GM12878 (cell line): Measurements from ENCODE around the gene PSMB5. TPM values are rescaled to one million over a fixed set of nuclear protein-coding genes. Genes with fewer than 3 reads are reported as not detected.

Experiments used
- ATAC-seq: fragments of 200-7000 bp; cut with Tn5 transposase; 3 replicates; pipeline ENCODE4 v1.9.1; 2020; ENCODE audit warnings: mild to moderate bottlenecking, moderate library complexity
- BruUV-seq: library from RNA; stranded (reverse); fragments of 400-500 nt; replicated peaks from 2 replicates; lab custom pipeline; 2021; lab: Mats Ljungman, UMichigan
- CTCF ChIA-PET: fragments of 300-600 bp; sonication (Branson Sonifier 250); formaldehyde crosslinking; extraction: SDS; loops from one replicate; lab custom pipeline; 2021; ENCODE audit warnings: inconsistent platforms; lab: Yijun Ruan, JAX
- POLR2A ChIA-PET: fragments of 350-600 bp; formaldehyde crosslinking; extraction: SDS; loops from one replicate; lab custom pipeline; 2021; ENCODE audit warnings: inconsistent platforms; lab: Charles Lee
- RAD21 ChIA-PET: fragments of 300-600 bp; sonication (Branson Sonifier 250); formaldehyde crosslinking; loops from one replicate; lab custom pipeline; 2023; ENCODE audit warnings: antibody characterized with exemption; ENCODE audit not compliant: unreplicated experiment; lab: Charles Lee
- SMC1A ChIA-PET: fragments of 300-600 bp; sonication (Branson Sonifier 250); formaldehyde crosslinking; loops from one replicate; lab custom pipeline; 2023; ENCODE audit not compliant: unreplicated experiment, uncharacterized antibody; lab: Charles Lee
- DNase-seq: peaks from one replicate; pipeline ENCODE4 v3.0.0-alpha.2; 2011; ENCODE audit warnings: low read depth, low spot score
- FAIRE-seq: peaks from 3 replicates; lab custom pipeline; 2011; peaks lifted over from hg19 to GRCh38; lab: Jason Lieb, UNC
- H2AFZ ChIP-seq: 2 replicates; pipeline ENCODE4 v1.6.0; 2011; ENCODE audit warnings: low read depth, low read length, control low read depth; ENCODE audit not compliant: control insufficient read depth
- H3K27ac ChIP-seq: 2 replicates; pipeline ENCODE4 v1.5.1; 2011; ENCODE audit warnings: control low read depth; ENCODE audit not compliant: control insufficient read depth, insufficient read depth
- H3K27me3 ChIP-seq, 2 experiments: replicated peaks in 1 of 2; 2 replicates each; pipeline versions ENCODE4 v1.6.0 to v1.6.1; 2011; ENCODE audit warnings: low read length in 1 of 2; ENCODE audit not compliant: control insufficient read depth in 2 of 2, insufficient read depth in 2 of 2
- H3K36me3 ChIP-seq, 2 experiments: 2 replicates each; pipeline ENCODE4 v1.5.1; 2011; ENCODE audit warnings: low read length in 1 of 2; ENCODE audit not compliant: control insufficient read depth in 2 of 2, insufficient read depth in 2 of 2
- H3K4me1 ChIP-seq: 2 replicates; pipeline ENCODE4 v1.6.1; 2011; ENCODE audit warnings: mild to moderate bottlenecking, low read length, moderate library complexity, mixed read lengths; ENCODE audit not compliant: control insufficient read depth, insufficient read depth
- H3K4me2 ChIP-seq: 2 replicates; pipeline ENCODE4 v1.6.0; 2011; ENCODE audit warnings: control low read depth; ENCODE audit not compliant: control insufficient read depth, insufficient read depth
- H3K4me3 ChIP-seq: fragments of 200-600 bp; sonication (generic); 2 replicates; pipeline ENCODE4 v1.5.1; 2016
- H3K79me2 ChIP-seq: 2 replicates; pipeline ENCODE4 v1.6.0; 2011; ENCODE audit warnings: low read length; ENCODE audit not compliant: control insufficient read depth, insufficient read depth
- H3K9ac ChIP-seq: 2 replicates; pipeline ENCODE4 v1.8.0; 2011; ENCODE audit warnings: low read length, control low read depth, mixed read lengths; ENCODE audit not compliant: control insufficient read depth, insufficient read depth
- H3K9me3 ChIP-seq: replicated peaks from 3 replicates; pipeline ENCODE4 v1.5.1; 2011; ENCODE audit warnings: mild to moderate bottlenecking, low read length; ENCODE audit not compliant: control insufficient read depth, insufficient read depth
- H4K20me1 ChIP-seq: 2 replicates; pipeline ENCODE4 v1.6.0; 2011; ENCODE audit not compliant: control insufficient read depth, insufficient read depth
- BCL3 ChIP-seq: IDR thresholded peaks from 2 replicates; pipeline ENCODE4 v1.6.1; 2011; ENCODE audit warnings: borderline replicate concordance, low read depth, mild to moderate bottlenecking, moderate library complexity, low read length; ENCODE audit not compliant: insufficient read depth, poor library complexity, severe bottlenecking
- CBFB ChIP-seq: IDR thresholded peaks from 2 replicates; pipeline ENCODE4 v1.6.1; 2016; ENCODE audit warnings: antibody characterized with exemption, low read depth
- EGR1 ChIP-seq, 2 experiments: IDR thresholded peaks; 1 replicate in 1 of 2; 2 replicates in 1 of 2; pipeline ENCODE4 v1.6.1; 2011 to 2012; ENCODE audit warnings: low read depth in 2 of 2, low read length in 2 of 2, borderline replicate concordance in 1 of 2, mild to moderate bottlenecking in 1 of 2, moderate library complexity in 1 of 2
- ELK1 ChIP-seq: IDR thresholded peaks from 2 replicates; pipeline ENCODE4 v1.6.1; 2012; ENCODE audit warnings: low read depth, low read length, improper control_type of control experiment
- GATAD2B ChIP-seq: fragments of 450-650 bp; conservative IDR thresholded peaks from 2 replicates; pipeline ENCODE4 v1.6.1; 2017; ENCODE audit warnings: low read depth, mild to moderate bottlenecking, moderate library complexity
- IKZF2 ChIP-seq, 2 experiments: fragments of 450-650 bp; IDR thresholded peaks; 2 replicates each; pipeline ENCODE4 v1.6.1; 2017; ENCODE audit warnings: mild to moderate bottlenecking in 2 of 2, moderate library complexity in 2 of 2
- MTA2 ChIP-seq: fragments of 450-650 bp; IDR thresholded peaks from 2 replicates; pipeline ENCODE4 v1.6.1; 2016; ENCODE audit warnings: low read depth, mild to moderate bottlenecking, moderate library complexity
- NFYA ChIP-seq: IDR thresholded peaks from 2 replicates; pipeline ENCODE4 v1.6.1; 2011; ENCODE audit warnings: low read depth, mild to moderate bottlenecking, low read length, improper control_type of control experiment, borderline replicate concordance
- NR2C2 ChIP-seq: IDR thresholded peaks from 2 replicates; pipeline ENCODE4 v1.6.1; 2011; ENCODE audit warnings: borderline replicate concordance, low read depth; ENCODE audit not compliant: control insufficient read depth, insufficient read length
- NR2F1 ChIP-seq: fragments of 450-650 bp; conservative IDR thresholded peaks from 2 replicates; pipeline ENCODE4 v1.6.1; 2017; ENCODE audit warnings: mild to moderate bottlenecking
- POU2F2 ChIP-seq: IDR thresholded peaks from 3 replicates; pipeline ENCODE4 v1.6.1; 2011; ENCODE audit warnings: low read depth, mild to moderate bottlenecking, low read length, borderline replicate concordance
- TCF12 ChIP-seq: IDR thresholded peaks from 2 replicates; pipeline ENCODE4 v1.6.1; 2011; ENCODE audit warnings: low read depth, mild to moderate bottlenecking, low read length
- USF1 ChIP-seq: IDR thresholded peaks from 2 replicates; pipeline ENCODE4 v1.6.1; 2011; ENCODE audit warnings: borderline replicate concordance, low read depth, mild to moderate bottlenecking, moderate library complexity, mixed read lengths, low read length; ENCODE audit not compliant: insufficient read depth; ENCODE audit errors: extremely low read length
- ZBTB11 ChIP-seq: fragments of 450-650 bp; formaldehyde crosslinking; IDR thresholded peaks from 2 replicates; pipeline ENCODE4 v1.5.0; 2022; ENCODE audit warnings: mild to moderate bottlenecking, missing genetic modification characterization
- ZNF274 ChIP-seq: IDR thresholded peaks from one replicate; pipeline ENCODE4 v1.8.0; 2011; ENCODE audit not compliant: insufficient read length, insufficient read depth
- ZZZ3 ChIP-seq: IDR thresholded peaks from 2 replicates; pipeline ENCODE4 v1.6.1; 2011; ENCODE audit warnings: low read depth; ENCODE audit not compliant: control insufficient read depth, insufficient read length
- WGBS: methylation state at CpG from one replicate; pipeline ENCODE4 v1.1.6; 2016; ENCODE audit warnings: low lambda C conversion rate; ENCODE audit not compliant: insufficient replicate concordance, insufficient coverage; ENCODE audit errors: missing lambda C conversion rate; 5-methylcytosine and 5-hydroxymethylcytosine counted together
- in situ Hi-C: fragments of 300-500 bp; cut with MboI; formaldehyde crosslinking; loops from 9 replicates; pipeline ENCODE4 v1.14.3; 2018; ENCODE audit warnings: mixed read lengths
- intact Hi-C: fragments of 100-400 bp; cut with micrococcal nuclease; formaldehyde crosslinking; loops from one replicate; pipeline ENCODE4 v1.14.2; 2022; ENCODE audit not compliant: unreplicated experiment
- polyA plus RNA-seq, 11 experiments: library from polyadenylated mRNA; depleted of rRNA in 4 of 11; unstranded in 6 of 11; stranded (reverse) in 5 of 11; fragments of >200 nt; fragmentation: Nextera tagmentation in 4 of 11; fragmentation: Illumina TruSeq in 1 of 11; extraction: Ambion mirVana in 4 of 11; extraction: Trizol in 1 of 11; gene quantifications; 1 replicate in 1 of 11; 2 replicates in 10 of 11; pipeline versions ENCODE4 v1.2.1 to v1.2.3, GENCODE V29; 2011 to 2016; ENCODE audit warnings: inconsistent platforms in 2 of 11, missing spikeins in 2 of 11, low read depth in 1 of 11
- total RNA-seq, 4 experiments: library from RNA; depleted of rRNA in 3 of 4; stranded (reverse); fragments of >200 nt in 3 of 4; fragmentation: Illumina TruSeq in 1 of 4; extraction: Trizol in 1 of 4; gene quantifications; 2 replicates each; pipeline versions ENCODE4 v1.2.1 to v1.2.3, GENCODE V29; 2013 to 2021

The PSMB5 gene
- total and polyA plus RNA-seq, 10 of the 15 experiments (the other 5 are each of a cell fraction or from before 2014, with no cell fraction given): 84.5 to 802 (median 144) TPM

GRCh38 chr14:23044840-23045239 is 10.1 kb upstream of the PSMB5 start:
- Histone ChIP-seq H2AFZ (no peak overlapping the region), H3K4me3 (no peak overlapping the region), H3K9me3 (no peaks in the 10 kb centered on the region), H3K27me3 (no peaks in the 10 kb centered on the region; a peak in 2 of 4 replicates), H3K79me2 (no peaks in the 10 kb centered on the region), H3K27ac (no peak overlapping the region), H3K9ac (no peak overlapping the region), H3K36me3 (no peaks in the 10 kb centered on the region), H4K20me1 (no peaks in the 10 kb centered on the region), H3K4me1 (no peaks in the 10 kb centered on the region), H3K4me2 (no peak overlapping the region)
- BruUV-seq: no TSS peak
- ATAC-seq (no peak), DNase-seq (no peak), FAIRE-seq (no peak)
- in situ Hi-C loops (no loop called here), intact Hi-C loops (no loop called here)
- 57% methylated on average over 8 of the region's 8 CpGs for WGBS
- ChIA-PET SMC1A (no interaction called here), RAD21 (no interaction called here), CTCF (interaction anchor here (0.5 to 1.0 kb wide), 2 partner anchors 16 to 62 kb away, joined by 3 read pairs; no protein-coding TSS in a partner anchor), POLR2A (no interaction called here)
- TF ChIP-seq MTA2 (no peak), ZBTB11 (CRISPR knock-in tag) (no peak), NFYA (no peak), NR2C2 (no peak), GATAD2B (no peak), ZZZ3 (no peak), EGR1 (IDR thresholded peaks at IDR 0.05; ENCODE audit: borderline replicate concordance in 1 of 2, low read depth in 2 of 2, low read length in 2 of 2) (no peak), POU2F2 (no peak), NR2F1 (no peak), IKZF2 (IDR thresholded peaks at IDR 0.05) (no peak), ELK1 (no peak), ZNF274 (no peak), BCL3 (no peak), USF1 (no peak), TCF12 (no peak), CBFB (no peak)
